Ovary (tissue), 9 donors: ENCODE data around the gene GRIN1. TPM values are rescaled to one million over a fixed set of nuclear protein-coding genes. Genes with fewer than 3 reads are reported as not detected.
"Not testable (repeated sequence)": the region's sequence is repeated elsewhere in the genome, so short reads cannot be mapped to it uniquely, and the experiment has no call there.

Experiments used
- DNase-seq, 5 donors: peaks; one replicate each; pipeline ENCODE4 v3.0.0-alpha.2; 2019 to 2020
- H3K27ac ChIP-seq, 2 donors: fragments of 200-600 bp; one replicate each; pipeline versions ENCODE4 v1.5.1 to v1.8.0; 2019 to 2022
- H3K27me3 ChIP-seq: fragments of 200-600 bp; one replicate; pipeline ENCODE4 v1.8.0; 2022
- H3K36me3 ChIP-seq: fragments of 200-600 bp; sonication (generic); one replicate; pipeline ENCODE4 v1.5.1; 2019
- H3K4me1 ChIP-seq: one replicate; pipeline ENCODE4 v1.8.1; 2013; ENCODE audit warnings: mild to moderate bottlenecking, moderate library complexity; ENCODE audit not compliant: insufficient read depth
- H3K4me3 ChIP-seq: fragments of 200-600 bp; sonication (generic); one replicate; pipeline ENCODE4 v1.5.1; 2017
- H3K9me3 ChIP-seq, 2 donors: fragments of 200-600 bp in 1 of 2; sonication (generic) in 1 of 2; one replicate each; pipeline versions ENCODE4 v1.5.1 to v1.8.1; 2013 to 2019; ENCODE audit warnings: mild to moderate bottlenecking in 1 of 2, moderate library complexity in 1 of 2
- CTCF ChIP-seq, 3 donors: fragments of 450-650 bp in 2 of 3; fragments of 200-600 bp in 1 of 3; IDR thresholded peaks; one replicate each; pipeline versions ENCODE4 v1.5.1 to v1.8.0; 2016 to 2022; ENCODE audit warnings: antibody characterized with exemption in 3 of 3, mild to moderate bottlenecking in 1 of 3
- EP300 ChIP-seq: sonication (generic); formaldehyde crosslinking; IDR thresholded peaks from one replicate; pipeline ENCODE4 v1.6.1; 2017; ENCODE audit warnings: antibody characterized with exemption
- POLR2A ChIP-seq: fragments of 450-650 bp; IDR thresholded peaks from one replicate; pipeline ENCODE4 v1.6.1; 2017; ENCODE audit warnings: antibody characterized with exemption, mild to moderate bottlenecking, moderate library complexity
- WGBS, 3 donors: extraction: QIAGEN DNeasy Blood & Tissue Kit in 1 of 3; methylation state at CpG; one replicate each; pipeline versions ENCODE4 v1.1.5 to v1.1.7; 2013 to 2017; 5-methylcytosine and 5-hydroxymethylcytosine counted together
- intact Hi-C, 4 donors: fragments of 100-400 bp; cut with DNase I; formaldehyde crosslinking; loops; one replicate each; pipeline versions ENCODE4 v1.11.0 to v1.15.1; 2022 to 2023
- polyA plus RNA-seq, 2 donors: library from polyadenylated mRNA; stranded (reverse); fragments of 200-250 nt in 1 of 2; fragments of 350-450 nt in 1 of 2; fragmentation: Illumina TruSeq in 1 of 2; extraction: RNeasy Lipid Tissue Mini Kit (QIAGEN cat#74804) in 1 of 2; gene quantifications; one replicate each; pipeline ENCODE4 v1.2.3, GENCODE V29; 2013 to 2014
- total RNA-seq, 7 donors: library from RNA; depleted of rRNA in 2 of 7; stranded (reverse); fragments of >200 nt in 2 of 7; fragmentation: NEBNext Ultra II Directional in 3 of 7; extraction: Animal tissue kit (Norgen Biotek cat#: 25700) in 3 of 7; gene quantifications; one replicate each; pipeline versions ENCODE4 v1.1.0 to v1.2.4, GENCODE V29; 2016 to 2023
- donor health status: DM: no; HTN: no; CAD: no; lungs with moderate emphysema.
- donor health status: DM: no; HTN: no; CAD: no.
- donor health status: Bipolar disorder and iron deficiency.
- donor health status: DM: yes; HTN: yes; CAD: no.
- donor health status: DM: no; HTN: no; CAD: no.
- donor health status: DM: yes; HTN: yes; CAD: no.

GRIN1 gene
- total and polyA plus RNA-seq, 9 donors: 0.15 TPM; not detected in 8

DNA sequence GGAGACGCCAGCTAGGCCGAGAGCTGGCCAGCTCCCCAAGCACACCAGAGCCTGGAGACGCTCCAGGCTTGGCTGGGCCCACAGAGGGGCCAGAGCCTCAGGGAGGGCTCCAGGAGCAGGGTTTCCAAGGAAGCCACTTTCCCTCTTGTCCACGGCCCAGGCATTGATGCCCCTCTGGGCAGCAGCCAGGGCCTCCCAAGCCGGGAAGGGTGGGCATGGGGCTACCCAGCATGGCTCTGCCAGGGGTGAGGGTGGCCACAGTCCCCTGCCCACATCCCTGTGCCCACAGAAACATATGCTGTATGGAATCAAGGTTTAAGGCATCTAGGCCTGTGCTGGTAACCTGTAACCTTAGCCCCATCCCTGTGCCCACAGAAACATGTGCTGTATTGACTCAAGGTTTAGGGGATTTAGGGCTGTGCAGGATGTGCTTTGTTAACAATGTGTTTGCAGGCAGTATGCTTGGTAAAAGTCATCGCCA, 22.9 kb upstream of the GRIN1 start:
- DNase-seq: peak in 1 of 5 donors; percentile 63
- H3K36me3 ChIP-seq: no peaks in the 10 kb centered on the region
- no peaks in the 10 kb centered on the region for H3K9me3 ChIP-seq
- peak overlapping the region in 1 of 2 donors; percentile 8 for H3K27ac ChIP-seq
- 32 to 46% (median 40%) methylated on average over 6 of the region's 6 CpGs for WGBS, 3 donors
- TF ChIP-seq POLR2A: no peak
- TF ChIP-seq EP300: no peak
- no peak for TF ChIP-seq CTCF (IDR thresholded peaks at IDR 0.05)
- H3K4me3 ChIP-seq: no peak overlapping the region
- H3K27me3 ChIP-seq: no peaks in the 10 kb centered on the region
- intact Hi-C loops: loop anchor here in 3 of 4 donors (5.0 to 10.0 kb wide), 2 partner anchors 111 to 119 kb away; partner anchors contain the start of genes CYSRT1 (in 2 of the 3), RNF224 (in 2 of the 3) and SLC34A3 (in 1 of the 3)
- H3K4me1 ChIP-seq: peaks cover 4% of the 10 kb centered on the region

- intact Hi-C loops: loop anchor here in 3 of 4 donors (5.0 to 10.0 kb wide), 2 partner anchors 111 to 118 kb away; partner anchors contain the start of genes CYSRT1 (in 2 of the 3), RNF224 (in 2 of the 3) and SLC34A3 (in 1 of the 3)
Measured at GRCh38 chr9:137116728-137117127, 22.2 kb upstream of the GRIN1 start.

DNA sequence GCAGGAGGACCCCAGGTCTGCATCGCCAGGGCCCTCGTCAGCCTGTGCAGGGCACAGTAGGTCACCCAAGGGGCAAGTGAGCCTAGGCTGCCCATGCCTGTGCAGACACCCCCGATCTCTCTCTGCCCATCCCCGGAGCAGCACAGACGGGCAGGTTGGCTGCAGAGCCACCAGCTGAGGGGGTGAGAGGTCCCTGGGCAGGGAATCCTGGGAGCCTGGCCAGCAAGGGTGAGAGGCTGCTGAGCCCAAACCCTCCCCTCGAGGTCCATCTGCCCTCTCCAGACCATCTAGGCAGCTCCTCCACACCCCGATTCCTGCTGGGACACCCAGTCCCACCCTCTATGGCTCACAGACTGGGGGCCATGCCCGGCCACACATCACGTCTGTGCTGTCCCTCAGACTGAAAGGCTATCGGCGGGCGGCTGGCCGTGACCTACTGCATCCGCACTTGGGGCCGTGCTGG, 21.7 kb upstream of the GRIN1 start:
- intact Hi-C loops: loop anchor here in 3 of 4 donors (5.0 to 10.0 kb wide), 2 partner anchors 110 to 118 kb away; partner anchors contain the start of genes CYSRT1 (in 2 of the 3), RNF224 (in 2 of the 3) and SLC34A3 (in 1 of the 3)
- no peaks in the 10 kb centered on the region for H3K36me3 ChIP-seq
- TF ChIP-seq POLR2A: no peak
- no peak for TF ChIP-seq EP300
- no peak for TF ChIP-seq CTCF (IDR thresholded peaks at IDR 0.05)
- H3K27ac ChIP-seq: no peak overlapping the region
- WGBS, 3 donors: 52 to 64% (median 54%) methylated on average over 15 of the region's 15 CpGs
- no peak for DNase-seq
- no peaks in the 10 kb centered on the region for H3K27me3 ChIP-seq
- no peak overlapping the region for H3K4me3 ChIP-seq
- peaks cover 4% of the 10 kb centered on the region for H3K4me1 ChIP-seq
- H3K9me3 ChIP-seq: no peaks in the 10 kb centered on the region

More at GRCh38 chr9:137116728-137117127, 22.2 kb upstream of the GRIN1 start:
- no peak overlapping the region for H3K27ac ChIP-seq
- H3K9me3 ChIP-seq: no peaks in the 10 kb centered on the region
- TF ChIP-seq EP300 (no peak), CTCF (IDR thresholded peaks at IDR 0.05) (no peak), POLR2A (no peak)
- H3K4me1 ChIP-seq: peaks cover 4% of the 10 kb centered on the region
- 9 to 17% (median 10%) methylated on average over 17 of the region's 17 CpGs for WGBS, 3 donors
- no peak overlapping the region for H3K4me3 ChIP-seq
- H3K27me3 ChIP-seq: no peaks in the 10 kb centered on the region
- no peaks in the 10 kb centered on the region for H3K36me3 ChIP-seq
- DNase-seq: no peak

DNA sequence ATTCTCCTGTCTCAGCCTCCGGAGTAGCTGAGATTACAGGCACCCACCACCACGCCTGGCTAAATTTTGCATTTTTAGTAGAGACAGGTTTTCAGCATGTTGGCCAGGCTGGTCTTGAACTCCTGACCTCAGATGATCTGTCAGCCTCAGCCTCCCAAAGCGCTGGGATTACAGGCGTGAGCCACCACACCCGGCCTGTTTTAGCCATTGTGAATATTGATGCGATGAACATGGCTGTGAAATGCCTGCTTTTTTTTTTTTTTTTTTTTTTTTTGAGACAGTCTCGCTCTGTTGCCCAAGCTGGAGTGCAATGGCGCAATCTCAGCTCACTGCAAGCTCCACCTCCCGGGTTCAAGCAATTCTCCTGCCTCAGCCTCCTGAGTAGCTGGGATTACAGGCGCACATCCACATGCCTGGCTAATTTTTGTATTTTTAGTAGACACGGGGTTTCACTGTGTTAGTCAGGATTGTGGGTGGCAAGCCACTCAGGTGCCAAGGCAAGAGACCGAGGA, 20.8 kb upstream of the GRIN1 start:
- WGBS, 3 donors: 87 to 91% (median 88%) methylated on average over 12 of the region's 12 CpGs
- H3K36me3 ChIP-seq, H3K4me1 ChIP-seq, H3K27me3 ChIP-seq, H3K9me3 ChIP-seq, H3K4me3 ChIP-seq, H3K27ac ChIP-seq, DNase-seq: not testable (repeated sequence)
- intact Hi-C loops: loop anchor here in 3 of 4 donors (5.0 to 10.0 kb wide), 2 partner anchors 109 to 117 kb away; partner anchors contain the start of genes CYSRT1 (in 2 of the 3), RNF224 (in 2 of the 3) and SLC34A3 (in 1 of the 3)

GRCh38 chr9:137121927-137122795, 16.8 kb upstream of the GRIN1 start:
- 64 to 71% (median 70%) methylated on average over 23 to 25 of the region's 25 CpGs for WGBS, 3 donors
- intact Hi-C loops: not testable (repeated sequence)

GRCh38 chr9:137122796-137123467, 16.0 kb upstream of the GRIN1 start:
- H3K27ac ChIP-seq, intact Hi-C loops, H3K4me3 ChIP-seq, H3K9me3 ChIP-seq, DNase-seq, H3K36me3 ChIP-seq, H3K27me3 ChIP-seq, H3K4me1 ChIP-seq: not testable (repeated sequence)
- WGBS, 3 donors: 89 to 90% (median 89%) methylated on average over 16 of the region's 16 CpGs

More at GRCh38 chr9:137121927-137122795, 16.8 kb upstream of the GRIN1 start:
- not testable (repeated sequence) for DNase-seq, H3K36me3 ChIP-seq, H3K4me1 ChIP-seq, H3K27me3 ChIP-seq, H3K9me3 ChIP-seq, H3K27ac ChIP-seq, H3K4me3 ChIP-seq
